ENCODE results near the gene CCNE1.

CCNE1 gene

DNA sequence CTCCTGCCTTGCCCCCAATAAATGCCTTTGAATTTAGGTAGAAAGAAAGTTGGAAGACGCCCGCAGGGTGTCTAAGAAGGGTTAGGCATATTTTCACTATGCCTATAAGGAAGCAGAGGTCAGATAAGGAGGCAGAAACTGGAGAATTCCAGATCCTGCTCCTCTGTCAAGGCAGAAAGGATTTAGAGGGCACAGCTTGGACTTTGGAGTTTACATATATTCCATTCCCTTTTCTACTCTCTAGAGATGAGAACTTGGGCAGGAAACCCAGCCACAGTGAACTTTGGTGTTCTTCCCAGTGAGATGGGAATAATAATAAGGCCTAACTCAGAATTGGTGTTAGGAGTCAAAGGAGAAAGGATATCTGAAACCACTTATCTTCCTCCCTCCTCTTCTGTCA lies 37.4 kb downstream of the CCNE1 start:
- H3K27me3 Mint-ChIP-seq (ENCODE audit: low read depth), result peaks cover 6% of the 10 kb centered on the region
- TF ChIP-seq CTCF (IDR thresholded peaks at IDR 0.05; ENCODE audit: unreplicated experiment in 3 of 3), result no peak

GRCh38 chr19:29850482-29850881 lies 38.7 kb downstream of the CCNE1 start:
- Mint-ChIP-seq H3K4me1 (peaks cover 3% of the 10 kb centered on the region), H3K36me3 (ENCODE audit: low read depth) (no peaks in the 10 kb centered on the region), H3K4me3 (no peak overlapping the region), H3K9me3 (no peaks in the 10 kb centered on the region), H3K27me3 (ENCODE audit: low read depth) (peaks cover 6% of the 10 kb centered on the region), H3K27ac (no peak overlapping the region)
- TF ChIP-seq CTCF (IDR thresholded peaks at IDR 0.05; ENCODE audit: unreplicated experiment in 3 of 3), result no peak

More for the DNA sequence above, 37.4 kb downstream of the CCNE1 start:
- Mint-ChIP-seq H3K36me3 (ENCODE audit: low read depth) (no peaks in the 10 kb centered on the region), H3K27ac (no peak overlapping the region), H3K4me3 (no peak overlapping the region), H3K4me1 (no peaks in the 10 kb centered on the region), H3K9me3 (no peaks in the 10 kb centered on the region)

DNA sequence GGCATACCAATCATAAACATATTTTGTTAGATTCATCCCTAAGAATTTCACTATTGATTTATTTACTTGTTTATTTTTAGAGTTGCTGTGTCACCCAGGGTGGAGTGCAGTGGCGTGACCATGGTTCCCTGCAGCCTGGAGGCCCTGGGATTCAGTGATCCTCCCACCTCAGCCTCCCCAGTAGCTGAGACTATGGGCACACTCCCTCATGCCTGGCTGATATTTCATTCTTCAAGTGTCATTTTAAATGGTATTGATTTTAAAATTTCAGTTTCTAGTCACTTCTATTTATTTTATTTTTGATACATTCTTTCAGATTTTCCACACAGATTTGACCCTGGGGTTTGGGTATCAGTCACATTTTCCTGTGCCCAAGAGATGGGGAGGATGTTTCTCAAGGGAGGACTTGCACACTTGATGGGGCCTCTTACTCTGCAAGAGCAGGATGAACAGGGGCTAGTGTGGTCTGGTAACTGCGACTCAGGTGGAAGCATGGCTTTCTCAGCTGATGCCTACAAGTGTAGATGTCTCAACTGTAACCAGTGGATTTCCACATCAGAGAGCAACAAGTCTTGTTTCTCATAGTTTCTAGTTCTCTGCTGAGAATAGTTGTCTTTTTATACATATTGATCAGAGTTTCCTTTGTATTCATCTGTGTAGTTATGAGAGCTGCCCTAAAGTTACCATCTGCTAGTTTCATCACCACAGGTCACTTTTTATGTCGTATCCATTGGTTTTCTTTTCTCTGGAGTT lies 40.2 kb downstream of the CCNE1 start:
- Mint-ChIP-seq H3K4me3 (no peak overlapping the region), H3K4me1 (peaks cover 10% of the 10 kb centered on the region), H3K27ac (no peak overlapping the region), H3K9me3 (no peaks in the 10 kb centered on the region), H3K36me3 (ENCODE audit: low read depth) (no peaks in the 10 kb centered on the region), H3K27me3 (ENCODE audit: low read depth) (peaks cover 6% of the 10 kb centered on the region)
- TF ChIP-seq CTCF (IDR thresholded peaks at IDR 0.05; ENCODE audit: unreplicated experiment in 3 of 3), result no peak

GRCh38 chr19:29854033-29854432 lies 42.2 kb downstream of the CCNE1 start:
- Mint-ChIP-seq H3K27ac (no peak overlapping the region), H3K27me3 (ENCODE audit: low read depth) (peaks cover 3% of the 10 kb centered on the region), H3K4me3 (no peak overlapping the region), H3K36me3 (ENCODE audit: low read depth) (no peaks in the 10 kb centered on the region), H3K4me1 (peaks cover 10% of the 10 kb centered on the region), H3K9me3 (no peaks in the 10 kb centered on the region)
- TF ChIP-seq CTCF (IDR thresholded peaks at IDR 0.05; ENCODE audit: unreplicated experiment in 3 of 3), result no peak

DNA sequence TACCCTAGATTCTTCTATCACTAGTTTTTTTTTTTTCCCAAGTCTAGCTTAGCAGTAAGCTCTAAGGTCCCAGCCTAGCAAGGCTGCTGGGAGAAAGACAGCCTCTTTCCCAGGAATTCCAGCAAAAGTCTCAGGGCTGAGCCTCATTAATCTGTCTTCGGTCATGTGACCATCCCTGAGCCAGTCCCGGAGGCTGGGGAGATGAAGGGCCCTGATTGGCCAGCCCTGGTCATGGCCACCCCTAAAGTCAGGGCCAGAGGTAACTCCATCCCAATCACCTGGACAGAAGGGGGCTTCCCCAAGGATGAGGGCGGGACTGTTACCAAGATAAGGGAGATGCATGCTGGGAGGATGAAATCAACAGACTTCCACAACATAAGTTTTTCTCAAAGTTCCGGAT lies 43.3 kb downstream of the CCNE1 start:
- H3K27ac Mint-ChIP-seq, result peak overlapping the region in 1 of 3 experiments; percentile 61
- H3K36me3 Mint-ChIP-seq (ENCODE audit: low read depth), result no peaks in the 10 kb centered on the region
- H3K27me3 Mint-ChIP-seq (ENCODE audit: low read depth), result no peaks in the 10 kb centered on the region
- peaks cover 10% of the 10 kb centered on the region for H3K4me1 Mint-ChIP-seq
- no peak for TF ChIP-seq CTCF (IDR thresholded peaks at IDR 0.05; ENCODE audit: unreplicated experiment in 3 of 3)
- no peak overlapping the region for H3K4me3 Mint-ChIP-seq
- no peaks in the 10 kb centered on the region for H3K9me3 Mint-ChIP-seq

All from nephron (organoid).